Panc1 (cell line): ENCODE measurements around the gene CTR9. TPM values are rescaled to one million over a fixed set of nuclear protein-coding genes. Genes with fewer than 3 reads are reported as not detected.

ENCODE experiments used
- ATAC-seq: fragments of 200-7000 bp; cut with Tn5 transposase; 2 replicates; pipeline ENCODE4 v1.9.1; 2020; ENCODE audit warnings: mild to moderate bottlenecking, moderate library complexity
- BruUV-seq: library from RNA; stranded (reverse); fragments of 400-500 nt; replicated peaks from 2 replicates; lab custom pipeline; 2021; lab: Mats Ljungman, UMichigan
- CTCF ChIA-PET: fragments of 300-600 bp; sonication (Branson Sonifier 250); formaldehyde crosslinking; loops from one replicate; lab custom pipeline; 2022; ENCODE audit warnings: antibody characterized with exemption; lab: Charles Lee
- POLR2A ChIA-PET: fragments of 300-600 bp; sonication (Branson Sonifier 250); formaldehyde crosslinking; loops from one replicate; lab custom pipeline; 2022; ENCODE audit warnings: antibody characterized with exemption; lab: Charles Lee
- DNase-seq: peaks from one replicate; pipeline ENCODE4 v3.0.0-alpha.2; 2010; ENCODE audit warnings: low read depth, low spot score
- H3K27ac ChIP-seq: 2 replicates; pipeline ENCODE4 v1.5.1; 2011; ENCODE audit warnings: mild to moderate bottlenecking, low read length, inconsistent platforms
- H3K27me3 ChIP-seq: fragments of 200-500 bp; sonication (Bioruptor generic); 2 replicates; pipeline ENCODE4 v1.6.0; 2014; ENCODE audit warnings: low read length, inconsistent platforms; ENCODE audit not compliant: control insufficient read depth, insufficient read depth
- H3K36me3 ChIP-seq: fragments of 200-500 bp; sonication (Bioruptor generic); 2 replicates; pipeline ENCODE4 v1.5.1; 2014; ENCODE audit warnings: inconsistent platforms, mild to moderate bottlenecking, low read length, moderate library complexity; ENCODE audit not compliant: control insufficient read depth, insufficient read depth
- H3K4me1 ChIP-seq: 2 replicates; pipeline ENCODE4 v1.5.1; 2011; ENCODE audit warnings: inconsistent platforms, mild to moderate bottlenecking, low read length, moderate library complexity; ENCODE audit not compliant: control insufficient read depth, insufficient read depth
- H3K4me3 ChIP-seq, 2 experiments: 2 replicates each; pipeline ENCODE4 v1.5.1; 2011 to 2012; ENCODE audit warnings: low read depth in 2 of 2, low read length in 2 of 2, mild to moderate bottlenecking in 2 of 2, inconsistent platforms in 1 of 2, moderate library complexity in 1 of 2
- H3K9me3 ChIP-seq: fragments of 200-500 bp; sonication (Bioruptor generic); 2 replicates; pipeline ENCODE4 v1.5.1; 2014; ENCODE audit warnings: low read depth, mild to moderate bottlenecking, inconsistent platforms, low read length, moderate library complexity; ENCODE audit not compliant: control insufficient read depth, insufficient read depth
- POLR2AphosphoS5 ChIP-seq: IDR thresholded peaks from 2 replicates; pipeline ENCODE4 v1.6.1; 2012; ENCODE audit warnings: mild to moderate bottlenecking, low read depth, low read length, moderate library complexity
- SIN3A ChIP-seq: IDR thresholded peaks from 2 replicates; pipeline ENCODE4 v1.6.1; 2012; ENCODE audit warnings: low read depth, mild to moderate bottlenecking, low read length, moderate library complexity, borderline replicate concordance; ENCODE audit not compliant: insufficient read depth
- TCF7L2 ChIP-seq: IDR thresholded peaks from 2 replicates; pipeline ENCODE4 v1.6.1; 2011; ENCODE audit warnings: mild to moderate bottlenecking, low read depth, low read length, inconsistent platforms
- in situ Hi-C: cut with HindIII; loops from 2 replicates; pipeline ENCODE4 v1.10.0; 2016; ENCODE audit warnings: low sequenced_read_pairs, low pct_unique_long_range_greater_than_20kb
- intact Hi-C: fragments of 100-400 bp; cut with micrococcal nuclease; formaldehyde crosslinking; loops from one replicate; pipeline ENCODE4 v1.10.0; 2022; ENCODE audit not compliant: unreplicated experiment
- total RNA-seq: library from RNA; stranded (reverse); gene quantifications from one replicate; pipeline ENCODE4 v1.2.1, GENCODE V29; 2021; ENCODE audit not compliant: unreplicated experiment
- TF ChIP-seq, protein P1 (sequence below): fragments of 450-650 bp; IDR thresholded peaks from 2 replicates; pipeline ENCODE4 v1.5.1; 2017; ENCODE audit warnings: mild to moderate bottlenecking
- TF ChIP-seq, protein P2 (sequence below), 2 experiments: IDR thresholded peaks; 2 replicates each; pipeline ENCODE4 v1.6.1; 2011 to 2012; ENCODE audit warnings: low read depth in 2 of 2, control low read depth in 1 of 2, low read length in 1 of 2, mild to moderate bottlenecking in 1 of 2, moderate library complexity in 1 of 2; ENCODE audit not compliant: insufficient read depth in 1 of 2

The CTR9 gene
- total RNA-seq, 1 experiment from 2014 or later: 60.1 TPM

DNA sequence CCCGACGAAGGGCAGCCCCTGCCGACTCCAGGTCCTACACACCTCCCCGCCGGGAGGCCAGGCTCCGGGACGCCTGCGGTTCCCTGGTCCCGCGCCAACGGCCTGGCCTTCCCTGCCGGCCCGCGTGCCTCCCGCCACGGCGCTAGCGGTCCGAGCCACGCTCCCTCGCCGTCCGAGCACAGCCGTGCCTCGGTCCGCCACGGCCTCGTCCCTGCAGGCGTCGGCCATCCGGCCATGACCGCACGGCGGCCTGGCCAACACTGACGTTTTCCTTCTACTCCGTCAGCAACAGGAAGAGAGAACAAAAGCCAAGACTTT lies 57.1 kb downstream of the CTR9 start:
- CTCF ChIA-PET: interaction anchor here (0.7 to 1.9 kb wide), 4 partner anchors 15 to 126 kb away, joined by 3 to 17 read pairs (median 7); partner anchors contain the start of gene ZBED5
- Histone ChIP-seq H3K27me3 (no peaks in the 10 kb centered on the region), H3K4me3 (peak overlapping the region; percentile 83 to 86), H3K36me3 (peaks cover 45% of the 10 kb centered on the region), H3K4me1 (peaks cover 38% of the 10 kb centered on the region), H3K27ac (peak overlapping the region; percentile 96), H3K9me3 (no peaks in the 10 kb centered on the region)
- in situ Hi-C loops (no loop called here), intact Hi-C loops (loop anchor here (5.0 kb wide), 2 partner anchors 49 to 119 kb away; partner anchors contain the start of gene ZBED5)
- peak; percentile 3 for ATAC-seq
- TF ChIP-seq POLR2AphosphoS5 (no peak), TCF7L2 (no peak; the same call in 1 of the 2 replicates)
- TF ChIP-seq, protein P1, sequence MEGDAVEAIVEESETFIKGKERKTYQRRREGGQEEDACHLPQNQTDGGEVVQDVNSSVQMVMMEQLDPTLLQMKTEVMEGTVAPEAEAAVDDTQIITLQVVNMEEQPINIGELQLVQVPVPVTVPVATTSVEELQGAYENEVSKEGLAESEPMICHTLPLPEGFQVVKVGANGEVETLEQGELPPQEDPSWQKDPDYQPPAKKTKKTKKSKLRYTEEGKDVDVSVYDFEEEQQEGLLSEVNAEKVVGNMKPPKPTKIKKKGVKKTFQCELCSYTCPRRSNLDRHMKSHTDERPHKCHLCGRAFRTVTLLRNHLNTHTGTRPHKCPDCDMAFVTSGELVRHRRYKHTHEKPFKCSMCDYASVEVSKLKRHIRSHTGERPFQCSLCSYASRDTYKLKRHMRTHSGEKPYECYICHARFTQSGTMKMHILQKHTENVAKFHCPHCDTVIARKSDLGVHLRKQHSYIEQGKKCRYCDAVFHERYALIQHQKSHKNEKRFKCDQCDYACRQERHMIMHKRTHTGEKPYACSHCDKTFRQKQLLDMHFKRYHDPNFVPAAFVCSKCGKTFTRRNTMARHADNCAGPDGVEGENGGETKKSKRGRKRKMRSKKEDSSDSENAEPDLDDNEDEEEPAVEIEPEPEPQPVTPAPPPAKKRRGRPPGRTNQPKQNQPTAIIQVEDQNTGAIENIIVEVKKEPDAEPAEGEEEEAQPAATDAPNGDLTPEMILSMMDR: no peak
- TF ChIP-seq, protein P2, sequence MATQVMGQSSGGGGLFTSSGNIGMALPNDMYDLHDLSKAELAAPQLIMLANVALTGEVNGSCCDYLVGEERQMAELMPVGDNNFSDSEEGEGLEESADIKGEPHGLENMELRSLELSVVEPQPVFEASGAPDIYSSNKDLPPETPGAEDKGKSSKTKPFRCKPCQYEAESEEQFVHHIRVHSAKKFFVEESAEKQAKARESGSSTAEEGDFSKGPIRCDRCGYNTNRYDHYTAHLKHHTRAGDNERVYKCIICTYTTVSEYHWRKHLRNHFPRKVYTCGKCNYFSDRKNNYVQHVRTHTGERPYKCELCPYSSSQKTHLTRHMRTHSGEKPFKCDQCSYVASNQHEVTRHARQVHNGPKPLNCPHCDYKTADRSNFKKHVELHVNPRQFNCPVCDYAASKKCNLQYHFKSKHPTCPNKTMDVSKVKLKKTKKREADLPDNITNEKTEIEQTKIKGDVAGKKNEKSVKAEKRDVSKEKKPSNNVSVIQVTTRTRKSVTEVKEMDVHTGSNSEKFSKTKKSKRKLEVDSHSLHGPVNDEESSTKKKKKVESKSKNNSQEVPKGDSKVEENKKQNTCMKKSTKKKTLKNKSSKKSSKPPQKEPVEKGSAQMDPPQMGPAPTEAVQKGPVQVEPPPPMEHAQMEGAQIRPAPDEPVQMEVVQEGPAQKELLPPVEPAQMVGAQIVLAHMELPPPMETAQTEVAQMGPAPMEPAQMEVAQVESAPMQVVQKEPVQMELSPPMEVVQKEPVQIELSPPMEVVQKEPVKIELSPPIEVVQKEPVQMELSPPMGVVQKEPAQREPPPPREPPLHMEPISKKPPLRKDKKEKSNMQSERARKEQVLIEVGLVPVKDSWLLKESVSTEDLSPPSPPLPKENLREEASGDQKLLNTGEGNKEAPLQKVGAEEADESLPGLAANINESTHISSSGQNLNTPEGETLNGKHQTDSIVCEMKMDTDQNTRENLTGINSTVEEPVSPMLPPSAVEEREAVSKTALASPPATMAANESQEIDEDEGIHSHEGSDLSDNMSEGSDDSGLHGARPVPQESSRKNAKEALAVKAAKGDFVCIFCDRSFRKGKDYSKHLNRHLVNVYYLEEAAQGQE (IDR thresholded peaks at IDR 0.05; ENCODE audit: insufficient read depth in 1 of 2, low read depth in 2 of 2, low read length in 1 of 2): peak in 1 of 2 experiments; percentile 38; a peak in 1 of 4 replicates
- POLR2A ChIA-PET: interaction anchor here (0.7 to 2.3 kb wide), 10 partner anchors 9 to 194 kb away, joined by 3 to 32 read pairs (median 10); partner anchors contain the start of gene ZBED5
- no TSS peak for BruUV-seq
- no peak for DNase-seq

DNA sequence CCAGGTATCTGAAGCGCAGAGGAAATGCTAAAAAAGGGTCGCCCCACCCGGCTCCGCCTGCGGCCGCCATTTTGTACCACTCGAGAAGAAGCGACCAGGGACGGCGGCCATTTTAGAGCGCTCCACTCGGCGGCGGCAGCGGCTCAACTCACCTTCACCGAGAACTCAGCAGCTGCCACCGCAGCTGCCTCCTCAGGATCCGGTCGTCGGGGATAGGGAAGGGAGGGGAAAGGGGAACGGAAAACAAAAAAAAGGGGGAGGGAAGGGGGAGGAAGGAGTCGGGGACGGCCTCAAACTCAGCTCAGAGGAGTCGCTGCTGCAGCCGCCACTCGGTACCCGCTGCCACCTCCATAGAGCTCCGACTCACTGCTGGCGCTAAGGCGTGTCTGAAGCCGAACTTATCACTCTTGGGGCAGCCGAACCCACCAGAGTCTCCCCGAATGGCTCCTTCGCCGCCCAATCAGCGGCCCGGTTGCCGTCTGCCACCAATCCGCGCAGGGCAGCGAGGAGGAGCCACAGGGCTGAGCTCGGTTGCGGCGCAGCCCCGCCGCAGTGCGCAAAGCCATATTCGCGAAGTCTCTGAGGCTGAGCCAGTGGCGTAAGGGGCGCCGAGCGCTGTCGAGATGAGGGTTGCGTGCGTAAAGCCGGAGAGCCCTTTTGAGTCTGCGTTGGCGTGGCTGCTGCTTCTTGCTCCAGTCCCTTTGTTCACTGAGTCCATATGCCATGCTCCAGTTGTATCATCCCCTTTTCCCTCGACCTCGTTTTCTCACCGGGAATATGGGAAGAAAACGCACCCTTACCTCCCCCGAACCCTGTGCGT lies 57.7 kb downstream of the CTR9 start, which contains the start of gene EIF4G2:
TSS of gene EIF4G2 (minus strand) at position 374 of the 820 bp plus-strand sequence.
- peak; percentile 96 for ATAC-seq
- intact Hi-C loops: loop anchor here (5.0 kb wide), 2 partner anchors 49 to 119 kb away; partner anchors contain the start of gene ZBED5

More for the DNA sequence above, 57.7 kb downstream of the CTR9 start, which contains the start of gene EIF4G2:
- peak; percentile 25 for TF ChIP-seq TCF7L2
- TF ChIP-seq, protein P1: no peak
- peak; percentile 100 for TF ChIP-seq POLR2AphosphoS5
- TF ChIP-seq SIN3A: peak; percentile 95
- TF ChIP-seq, protein P2 (IDR thresholded peaks at IDR 0.05; ENCODE audit: insufficient read depth in 1 of 2, low read depth in 2 of 2, low read length in 1 of 2): peak in 1 of 2 experiments; percentile 18; a peak in 2 of 4 replicates
- Histone ChIP-seq H3K36me3 (peaks cover 39% of the 10 kb centered on the region), H3K27me3 (no peaks in the 10 kb centered on the region), H3K9me3 (no peaks in the 10 kb centered on the region), H3K4me3 (peak within 1 kb of the TSS; percentile 83 to 86), H3K27ac (peak within 1 kb of the TSS; percentile 96), H3K4me1 (peaks cover 35% of the 10 kb centered on the region)
- no TSS peak for BruUV-seq
- in situ Hi-C loops: no loop called here
- ChIA-PET CTCF (interaction anchor here (0.5 to 1.9 kb wide), 10 partner anchors 13 to 271 kb away, joined by 3 to 17 read pairs (median 3); partner anchors contain the start of gene ZBED5), POLR2A (interaction anchor here (0.5 to 2.3 kb wide), 22 partner anchors 8 to 965 kb away, joined by 3 to 32 read pairs (median 6); partner anchors contain the start of gene ZBED5)
- peak; percentile 99 for DNase-seq
